Left colon (tissue), 2 donors: Measurements from ENCODE around the gene CYP27B1. TPM values are rescaled to one million over a fixed set of nuclear protein-coding genes. Genes with fewer than 3 reads are reported as not detected.
A peak's percentile ranks its signal among the peaks of the same experiment; 100 is the strongest.

Experiments
- ATAC-seq: fragments of 200-7000 bp; cut with Tn5 transposase; one replicate; pipeline ENCODE4 v1.9.1; 2020; ENCODE audit warnings: mild to moderate bottlenecking, moderate library complexity
- DNase-seq, 2 donors: peaks; one replicate each; pipeline ENCODE4 v3.0.0-alpha.2; 2020
- intact Hi-C, 2 donors: fragments of 100-400 bp; cut with DNase I in 1 of 2; cut with micrococcal nuclease in 1 of 2; formaldehyde crosslinking; loops; one replicate each; pipeline versions ENCODE4 v1.11.2 to v1.14.0; 2022; cut with DNase I, micrococcal nuclease
- long read RNA-seq: library from polyadenylated mRNA; unstranded; transcript quantifications from one replicate; pipeline ENCODE4 v2.0.0, GENCODE V29; 2021
- total RNA-seq, 2 donors: library from RNA; stranded (reverse); fragmentation: NEBNext Ultra II Directional; extraction: Animal tissue kit (Norgen Biotek cat#: 25700); gene quantifications; one replicate each; pipeline ENCODE4 v1.2.1, GENCODE V29; 2021
- donor health status: DM: no; HTN: no; CAD: no.
- donor health status: DM: yes; HTN: yes; CAD: no.

CYP27B1 gene, protein sequence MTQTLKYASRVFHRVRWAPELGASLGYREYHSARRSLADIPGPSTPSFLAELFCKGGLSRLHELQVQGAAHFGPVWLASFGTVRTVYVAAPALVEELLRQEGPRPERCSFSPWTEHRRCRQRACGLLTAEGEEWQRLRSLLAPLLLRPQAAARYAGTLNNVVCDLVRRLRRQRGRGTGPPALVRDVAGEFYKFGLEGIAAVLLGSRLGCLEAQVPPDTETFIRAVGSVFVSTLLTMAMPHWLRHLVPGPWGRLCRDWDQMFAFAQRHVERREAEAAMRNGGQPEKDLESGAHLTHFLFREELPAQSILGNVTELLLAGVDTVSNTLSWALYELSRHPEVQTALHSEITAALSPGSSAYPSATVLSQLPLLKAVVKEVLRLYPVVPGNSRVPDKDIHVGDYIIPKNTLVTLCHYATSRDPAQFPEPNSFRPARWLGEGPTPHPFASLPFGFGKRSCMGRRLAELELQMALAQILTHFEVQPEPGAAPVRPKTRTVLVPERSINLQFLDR
- 1 to 10 TPM in 1 of 2 donors, under 1 TPM in 1; 0.87 to 1.7 TPM for total RNA-seq
- long read RNA-seq, partial matches to known transcripts, result 1 of 1 reads
- long read RNA-seq, other reads (novel, unspliced or antisense), result 0 of 1 reads

DNA sequence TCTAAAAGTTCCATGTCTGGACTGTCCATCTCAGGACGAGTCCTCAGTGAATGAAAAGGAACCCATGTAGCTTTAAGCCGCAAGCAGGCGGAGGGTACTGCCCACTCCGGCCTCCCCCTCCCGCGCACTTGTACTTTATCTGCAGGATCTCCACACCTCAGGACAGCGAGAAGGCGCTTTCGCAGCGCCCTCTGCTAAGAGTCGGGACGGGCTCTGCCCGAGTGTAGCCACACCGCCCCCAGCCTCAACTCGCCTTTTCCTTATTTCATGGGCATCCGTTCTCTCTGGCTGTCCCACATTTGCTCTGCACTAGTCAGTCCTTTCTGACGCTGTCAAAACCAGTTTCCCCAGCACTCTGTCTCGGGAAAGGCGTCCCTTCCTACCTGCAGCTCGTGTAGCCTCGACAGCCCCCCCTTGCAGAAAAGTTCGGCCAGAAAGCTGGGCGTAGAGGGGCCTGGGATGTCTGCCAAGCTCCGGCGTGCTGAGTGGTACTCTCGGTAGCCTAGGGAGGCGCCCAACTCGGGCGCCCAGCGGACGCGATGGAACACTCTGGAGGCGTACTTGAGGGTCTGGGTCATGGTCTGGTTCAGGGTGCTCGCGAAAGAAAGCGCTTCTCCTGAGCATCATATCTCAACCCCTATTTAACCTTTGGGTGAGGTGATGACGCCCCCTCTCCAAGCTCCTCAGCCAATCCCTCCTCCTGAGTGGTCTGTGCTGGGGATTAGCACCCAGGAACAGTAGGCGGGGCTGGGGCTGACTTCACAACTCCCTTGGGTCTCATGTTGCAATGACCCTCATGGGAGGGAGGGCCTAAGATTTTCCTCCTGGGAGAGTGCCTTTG, at the start of gene CYP27B1:
CYP27B1 (minus strand) TSS at position 615 of the 841 bp plus-strand sequence; CDS start at position 578, 37 bp downstream.
- peak in 1 of 2 donors; percentile 25 for DNase-seq
- ATAC-seq, result peak; percentile 30
- intact Hi-C loops, result no loop called here

DNA sequence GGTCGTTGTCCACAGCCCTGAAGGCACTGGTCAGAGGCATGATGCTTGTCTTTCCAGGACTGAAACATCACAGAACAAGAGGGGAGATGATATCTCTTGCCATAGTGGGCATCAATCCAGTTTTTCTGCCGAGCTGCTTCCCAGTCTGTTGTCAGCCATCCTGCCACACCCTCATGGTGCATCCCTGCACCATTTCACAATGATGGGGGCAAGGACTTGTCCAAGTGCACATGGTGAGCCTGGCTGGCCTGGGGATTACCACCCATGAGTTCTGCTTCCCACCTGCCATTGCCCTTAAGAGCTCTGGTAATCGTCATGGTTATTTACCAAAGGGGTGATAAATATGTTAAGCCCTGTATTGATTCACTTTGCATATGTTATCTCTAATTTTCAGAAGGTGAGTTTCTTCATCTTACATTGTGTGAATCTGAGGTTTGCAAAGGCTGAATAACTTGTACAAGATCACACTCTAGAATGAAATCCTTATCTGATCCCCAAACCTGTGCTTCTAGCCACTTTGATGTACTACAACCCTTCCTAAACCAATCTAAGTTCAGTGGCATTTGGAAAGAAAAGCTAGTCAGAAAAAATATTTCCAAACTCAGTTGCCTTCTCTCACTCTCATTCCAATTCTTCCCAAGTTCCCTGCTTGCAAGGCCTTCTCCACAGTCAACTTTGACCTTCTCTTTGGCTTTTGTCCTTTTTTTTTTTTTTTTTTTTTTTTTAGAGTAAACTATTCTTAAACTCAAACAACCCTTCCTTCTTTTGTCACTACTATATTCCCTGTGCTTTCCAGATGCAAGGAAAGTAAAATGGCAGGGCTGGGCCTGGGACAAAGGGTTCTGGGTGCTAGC, 49.4 kb upstream of the CYP27B1 start:
- ATAC-seq, result no peak
- intact Hi-C loops, result no loop called here

DNA sequence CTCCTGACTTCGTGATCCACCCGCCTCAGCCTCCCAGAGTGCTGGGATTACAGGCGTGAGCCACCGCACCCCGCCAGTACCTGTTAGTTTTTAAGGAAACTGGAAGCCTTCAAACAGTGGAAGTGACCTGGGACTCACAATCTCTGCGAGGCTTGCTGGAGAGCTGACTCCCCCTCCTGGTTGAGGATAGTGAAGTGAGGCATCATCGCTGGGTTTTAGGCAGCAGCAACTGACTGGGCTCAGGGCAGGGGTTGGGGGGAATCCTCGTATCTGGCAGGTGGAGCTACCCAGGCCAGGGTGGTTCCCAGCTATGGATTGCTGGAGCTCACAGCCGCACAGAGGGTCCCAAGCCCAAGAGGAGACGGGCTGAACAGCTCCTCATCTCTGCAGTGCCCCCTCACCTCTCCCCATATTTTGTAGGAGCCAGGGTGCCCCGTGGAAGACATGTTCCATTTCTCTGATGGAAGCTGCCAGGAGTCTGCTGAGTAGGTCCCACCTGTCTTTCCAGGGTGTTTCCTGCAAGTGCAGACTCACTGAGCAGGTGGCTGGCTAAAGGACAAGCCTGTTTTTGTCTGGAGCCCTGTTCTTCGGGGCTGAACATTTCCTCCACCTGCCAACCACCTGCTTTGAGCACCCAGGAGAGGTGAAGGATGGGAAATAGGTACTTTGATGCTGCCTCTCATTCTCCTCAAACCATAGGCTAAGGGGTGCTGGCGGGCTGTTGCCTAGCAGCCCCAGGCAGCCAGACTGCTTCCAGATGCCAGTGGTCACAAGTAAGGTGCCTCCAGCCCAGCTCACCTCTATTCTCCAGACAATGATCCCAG, 48.5 kb upstream of the CYP27B1 start:
- intact Hi-C loops, result no loop called here
- no peak for ATAC-seq
- DNase-seq, result no peak

More for the DNA sequence above, 49.4 kb upstream of the CYP27B1 start:
- no peak for DNase-seq

DNA sequence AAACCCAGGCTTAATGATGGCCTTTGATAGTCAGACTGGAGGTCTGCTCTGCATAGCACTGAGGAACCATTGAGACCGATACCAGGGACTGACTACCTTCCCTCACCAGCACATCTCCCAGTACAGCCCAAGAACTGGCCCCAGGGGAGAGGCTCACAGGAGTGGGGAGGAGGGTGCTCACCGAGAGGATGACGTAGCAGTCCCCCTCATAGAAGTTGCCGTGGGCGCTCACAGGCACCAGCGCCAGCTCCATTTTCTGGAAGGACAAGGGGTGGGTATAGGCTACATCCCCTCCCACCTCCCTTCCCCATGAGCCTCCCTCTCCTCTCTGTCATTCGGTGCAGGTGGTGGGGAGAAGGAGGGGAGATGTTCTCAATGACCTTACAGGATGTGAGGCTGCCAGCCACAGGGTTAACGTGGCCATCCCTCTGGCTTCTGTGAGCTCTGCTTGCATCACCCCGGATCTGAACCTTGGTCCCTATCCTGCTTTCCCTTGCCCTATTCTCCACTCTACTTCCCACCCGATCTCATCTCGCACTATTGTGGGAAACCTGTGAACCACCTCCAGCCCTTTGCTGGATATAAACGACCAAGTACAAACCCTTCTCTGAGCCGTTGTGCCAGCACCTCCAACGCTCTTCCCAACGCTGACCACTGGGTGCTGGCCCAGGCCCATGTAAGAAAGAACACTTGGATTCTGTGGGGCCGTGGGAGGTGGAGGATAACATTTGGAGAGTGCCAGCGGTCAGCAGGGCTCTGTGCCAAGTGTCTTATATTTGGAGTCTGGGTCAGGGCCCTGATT, 47.3 kb upstream of the CYP27B1 start:
- DNase-seq, result no peak
- no peak for ATAC-seq

DNA sequence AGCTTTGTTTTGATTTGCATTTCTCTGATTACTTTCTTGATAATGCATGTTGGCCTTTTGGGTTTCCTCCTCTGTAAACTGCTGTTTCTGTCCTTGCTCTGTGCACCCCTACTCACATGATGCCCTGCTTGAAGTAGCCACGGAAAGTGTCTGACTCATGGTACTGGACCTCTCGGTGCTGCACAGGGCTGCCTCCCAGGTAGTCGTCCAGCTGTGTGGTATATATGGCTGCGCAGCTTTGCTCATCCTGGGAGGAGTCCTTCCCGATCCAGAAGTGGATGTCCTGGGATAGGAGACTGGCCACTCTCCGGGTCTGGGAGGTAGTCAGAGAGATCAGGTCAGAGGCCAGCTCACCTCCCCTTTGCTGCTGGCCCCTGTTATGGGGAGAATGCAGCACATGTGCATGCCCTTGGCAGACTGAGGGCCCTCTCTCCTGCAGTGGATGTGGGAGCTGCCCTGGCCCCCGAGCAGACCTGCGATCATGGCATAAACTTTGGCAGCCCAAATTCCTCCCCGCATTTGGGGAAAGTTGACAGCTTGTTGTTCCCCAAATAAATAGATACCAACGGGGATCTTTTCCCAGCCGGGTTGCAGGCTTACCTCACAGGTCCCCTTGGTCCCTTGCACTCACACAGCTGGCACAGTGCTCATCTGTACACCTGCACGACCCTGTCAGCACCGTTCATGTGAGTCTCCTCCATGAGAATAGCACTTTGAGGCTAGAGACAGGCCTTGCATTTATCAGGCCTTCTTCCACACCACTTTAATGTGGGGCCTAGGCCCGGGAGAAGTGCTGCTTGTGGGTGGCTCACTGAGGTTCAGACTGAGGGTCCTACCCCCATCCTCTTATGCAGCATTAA, 46.5 kb upstream of the CYP27B1 start:
- ATAC-seq (no peak), DNase-seq (no peak)
- intact Hi-C loops, result no loop called here

More for the DNA sequence above, 47.3 kb upstream of the CYP27B1 start:
- intact Hi-C loops, result no loop called here

DNA sequence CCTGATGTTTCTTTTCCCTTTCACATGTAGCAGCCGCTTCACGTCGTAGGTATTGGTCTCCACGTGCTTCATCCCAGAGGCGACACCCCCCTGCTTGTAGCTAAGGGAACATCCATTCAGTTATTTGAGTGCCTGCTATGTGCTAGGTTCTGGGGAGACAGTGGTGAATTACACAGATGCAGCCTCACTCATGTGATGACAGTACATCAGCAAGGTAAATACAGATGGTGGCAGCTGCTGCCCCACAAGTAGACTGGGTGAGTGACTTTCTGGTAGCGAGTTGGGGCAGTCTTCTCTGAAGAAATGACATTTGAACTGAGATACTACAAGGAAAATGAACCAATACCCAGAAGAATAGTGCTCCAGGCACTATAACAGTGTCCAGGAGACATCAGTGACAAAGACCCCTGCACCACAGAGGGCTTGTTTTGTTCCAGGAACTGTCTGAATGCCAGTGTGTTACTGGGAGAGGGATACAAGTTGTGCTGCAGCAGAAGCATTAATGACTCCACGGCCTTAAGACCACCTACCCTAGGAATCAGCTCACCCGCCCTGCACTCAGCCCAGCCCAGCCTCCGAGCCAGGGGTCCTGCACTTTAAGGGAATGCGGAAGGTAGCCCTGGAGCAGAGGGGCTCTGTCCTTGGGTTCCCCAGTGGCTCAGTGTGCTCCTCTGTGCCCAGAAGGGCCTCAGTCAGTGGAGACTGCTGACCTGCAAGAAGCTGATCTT, 44.3 kb upstream of the CYP27B1 start:
- intact Hi-C loops, result no loop called here
- ATAC-seq, result no peak
- DNase-seq, result no peak

DNA sequence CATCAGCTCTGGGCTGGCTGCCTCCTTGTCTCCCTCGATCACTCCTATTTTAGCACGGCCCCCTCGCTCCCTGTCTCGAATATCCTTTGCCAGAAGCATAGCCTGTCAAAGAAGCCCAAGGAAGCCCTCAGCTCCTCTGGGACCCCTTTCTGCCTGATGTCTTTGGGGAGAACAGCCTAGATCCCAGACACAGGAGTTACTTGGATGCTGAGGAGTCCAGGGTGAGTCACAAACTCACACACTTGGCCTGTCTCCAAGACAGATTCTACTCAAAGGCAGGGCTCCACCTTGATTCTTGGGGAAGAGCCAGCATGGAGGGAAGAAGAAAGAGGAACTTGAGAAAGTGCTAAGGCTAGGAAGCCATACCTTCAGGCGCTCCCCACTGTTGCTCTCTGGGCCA, 43.6 kb upstream of the CYP27B1 start:
- peak; percentile 45 for ATAC-seq
- intact Hi-C loops, result no loop called here
- DNase-seq, result no peak

DNA sequence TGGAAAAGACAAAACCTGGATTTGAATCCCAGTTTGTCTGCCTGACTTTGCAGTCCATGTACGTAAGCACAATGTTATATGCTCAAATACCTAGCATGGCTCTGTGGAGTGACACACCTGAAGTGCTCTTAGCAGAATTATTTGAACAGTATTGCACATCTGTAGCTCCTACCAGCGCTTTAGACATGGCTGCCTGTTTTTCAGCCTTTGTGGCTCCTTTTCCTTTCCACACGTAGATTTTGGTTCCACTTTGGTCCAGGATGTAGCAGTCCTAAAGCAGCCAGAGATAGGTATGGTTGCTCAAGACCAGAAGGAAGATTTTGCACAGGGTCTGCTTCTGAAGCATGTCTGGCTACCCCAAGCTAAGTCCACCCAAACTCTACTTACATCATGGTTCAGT, 42.5 kb upstream of the CYP27B1 start:
- DNase-seq, result no peak
- intact Hi-C loops, result no loop called here
- ATAC-seq, result no peak

DNA sequence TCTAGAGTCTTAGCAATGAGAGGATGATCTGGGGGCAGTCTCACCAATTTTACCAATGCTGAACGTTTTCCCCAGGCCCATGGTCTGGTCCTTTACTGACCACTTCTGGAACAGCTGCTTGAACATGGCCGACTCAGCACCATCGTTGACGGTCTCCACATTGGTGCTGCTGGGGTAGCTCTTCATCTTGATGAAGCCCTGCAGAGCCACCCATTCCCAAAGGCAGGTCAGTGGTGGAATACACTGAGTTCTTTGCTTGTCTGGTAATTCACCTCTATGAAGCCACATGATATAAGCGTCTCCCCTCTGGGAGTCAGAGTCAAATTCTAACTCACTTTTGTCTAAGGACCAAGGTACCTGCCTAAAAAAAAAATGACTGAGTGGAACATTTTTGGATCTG, 41.5 kb upstream of the CYP27B1 start:
- DNase-seq (no peak), ATAC-seq (no peak)
- intact Hi-C loops, result no loop called here

DNA sequence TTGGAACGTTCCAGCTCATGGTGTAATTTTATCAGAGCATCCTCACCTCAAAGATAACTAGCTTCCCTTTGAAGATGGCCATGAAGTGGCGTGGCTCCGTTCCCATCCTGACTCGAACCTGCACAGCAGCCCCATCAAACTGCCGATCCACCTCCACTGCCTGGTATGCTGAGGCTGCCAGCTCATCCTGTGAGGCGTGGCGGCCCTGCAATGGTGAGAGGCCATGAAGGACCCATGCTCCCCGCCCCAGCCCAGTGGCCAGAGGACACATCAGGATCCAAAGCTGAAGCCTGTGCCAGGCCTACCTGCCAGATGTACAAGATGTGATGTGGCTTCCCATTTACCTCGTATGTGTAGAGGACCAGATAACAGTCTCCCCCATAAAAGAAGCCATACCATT, 40.4 kb upstream of the CYP27B1 start:
- ATAC-seq (no peak), DNase-seq (no peak)
- intact Hi-C loops, result no loop called here

DNA sequence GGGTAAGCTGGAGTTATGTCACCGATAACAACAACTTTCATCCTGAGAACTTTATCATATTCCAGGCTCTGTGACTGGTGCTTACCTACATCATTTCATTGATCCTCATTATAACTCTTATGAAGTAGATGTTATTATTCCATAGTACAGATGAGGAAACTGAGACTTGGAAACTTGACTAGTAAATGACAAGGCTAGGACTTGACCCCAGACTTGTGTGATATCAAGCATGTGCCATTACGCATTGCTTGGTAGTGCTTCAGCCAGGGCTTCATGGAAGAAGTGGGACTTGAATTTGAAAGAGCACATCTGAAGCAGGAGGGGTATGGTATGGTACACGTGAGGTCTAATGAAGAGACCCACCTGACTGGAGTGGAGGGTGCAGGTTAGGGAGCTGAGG, 39.8 kb upstream of the CYP27B1 start:
- DNase-seq (no peak), ATAC-seq (no peak)
- intact Hi-C loops, result no loop called here

DNA sequence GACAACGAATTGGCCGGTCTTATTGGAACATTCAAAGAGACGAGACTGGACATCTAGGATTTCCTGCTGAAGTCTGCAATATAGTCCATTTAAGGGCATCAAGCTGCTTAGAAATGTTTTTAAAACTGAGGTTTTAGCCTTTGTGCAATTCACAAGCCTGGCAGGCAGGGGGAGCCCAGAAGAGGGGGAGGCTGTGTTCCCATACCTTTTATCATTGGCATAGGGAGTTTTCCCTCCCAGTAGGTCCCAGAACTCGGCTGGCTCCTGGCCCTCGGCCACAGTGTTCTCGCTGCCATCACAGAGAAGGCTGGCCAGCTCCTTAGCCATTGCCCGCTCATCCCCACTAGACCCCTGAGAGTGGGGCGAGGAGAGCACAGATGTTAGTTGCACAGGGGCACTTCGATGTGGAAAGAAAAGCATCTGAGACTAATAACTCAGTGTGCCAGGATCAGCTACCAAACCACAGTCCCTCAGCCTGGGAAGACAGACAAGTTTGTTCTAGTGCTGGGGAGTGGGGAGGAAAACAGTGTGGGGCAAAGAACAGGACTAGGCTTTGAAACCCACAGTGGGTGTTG, 36.5 kb upstream of the CYP27B1 start:
- intact Hi-C loops, result no loop called here
- DNase-seq (peak; percentile 28 to 43), ATAC-seq (peak; percentile 85)

DNA sequence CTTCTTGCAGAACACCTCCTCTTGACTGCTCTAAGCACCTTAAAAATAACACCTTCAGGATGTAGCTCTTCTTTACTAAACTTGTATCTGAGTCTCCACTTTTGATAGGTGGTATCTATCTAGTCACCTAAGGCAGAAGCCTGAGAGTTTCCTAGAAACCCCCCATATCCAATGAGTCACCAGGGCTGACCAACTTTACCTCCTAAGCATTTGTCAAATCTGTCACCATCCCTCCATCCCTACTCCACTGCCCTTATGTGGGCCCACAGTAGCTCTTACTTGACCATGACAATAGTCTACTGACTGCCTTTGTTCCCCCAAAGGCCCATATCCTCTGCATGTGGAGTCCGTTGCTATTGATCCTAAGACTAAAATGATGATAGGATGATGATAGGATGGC, 35.7 kb upstream of the CYP27B1 start:
- ATAC-seq (no peak), DNase-seq (no peak)
- intact Hi-C loops, result no loop called here

DNA sequence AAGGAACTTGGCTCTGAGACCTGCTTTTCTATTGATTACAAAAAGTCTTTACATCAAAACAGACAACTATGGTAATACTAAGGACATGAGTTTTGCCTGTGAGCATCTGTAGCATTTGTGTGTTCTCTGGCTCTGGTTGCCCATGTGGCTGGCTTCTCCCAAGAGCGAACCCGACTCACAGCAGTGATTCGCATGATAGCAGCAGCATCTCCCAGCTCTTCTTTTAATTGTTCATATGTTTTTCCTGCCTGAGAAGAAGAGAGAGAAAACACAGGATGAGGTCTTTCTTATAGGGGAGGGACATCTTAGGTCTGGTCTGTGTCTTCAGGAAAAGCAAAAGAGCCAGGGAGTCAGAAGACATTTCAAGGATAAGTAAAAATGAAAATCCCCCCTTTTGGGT, 34.1 kb upstream of the CYP27B1 start:
- no peak for ATAC-seq
- no peak for DNase-seq
- intact Hi-C loops, result no loop called here

DNA sequence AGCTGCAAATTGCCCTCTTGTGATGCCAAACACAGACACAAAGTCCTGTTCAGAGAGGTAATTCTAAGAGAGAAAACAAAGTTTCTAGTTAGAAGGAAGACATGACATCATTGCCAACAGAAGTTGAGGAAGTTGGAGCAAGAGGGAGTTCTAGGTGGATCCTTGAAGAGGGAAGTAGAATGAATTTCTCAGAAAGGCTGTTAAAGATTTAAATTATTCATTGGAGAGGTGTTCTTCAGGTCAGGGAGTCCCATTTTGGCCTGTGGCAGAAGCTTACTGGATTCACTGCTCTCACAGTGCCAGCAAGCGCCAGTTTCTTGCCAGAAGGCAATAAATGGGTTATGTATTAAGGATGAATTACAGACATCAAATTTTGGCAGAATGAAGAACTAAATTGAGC, 31.1 kb upstream of the CYP27B1 start:
- peak; percentile 16 for ATAC-seq
- intact Hi-C loops, result no loop called here
- DNase-seq, result no peak
